Stomach (tissue), 4 donors: ENCODE measurements around the gene CAMK1.

Experiments used
- POLR2A ChIP-seq, 4 donors: fragments of 450-650 bp; IDR thresholded peaks; one replicate each; pipeline ENCODE4 v1.6.1; 2016; ENCODE audit warnings: antibody characterized with exemption in 4 of 4, control low read depth in 2 of 4, mild to moderate bottlenecking in 1 of 4, moderate library complexity in 1 of 4
- POLR2AphosphoS5 ChIP-seq, 3 donors: sonication (generic); formaldehyde crosslinking; IDR thresholded peaks; one replicate each; pipeline ENCODE4 v1.6.1; 2016; ENCODE audit warnings: antibody characterized with exemption in 3 of 3
- TF ChIP-seq, protein P1 (sequence below), 7 experiments: fragments of 450-650 bp in 4 of 7; fragments of 200-600 bp in 3 of 7; sonication (generic) in 3 of 7; IDR thresholded peaks; one replicate each; pipeline ENCODE4 v1.5.1; 2016 to 2019; ENCODE audit warnings: antibody characterized with exemption in 7 of 7, control low read depth in 2 of 7, mild to moderate bottlenecking in 1 of 7

DNA sequence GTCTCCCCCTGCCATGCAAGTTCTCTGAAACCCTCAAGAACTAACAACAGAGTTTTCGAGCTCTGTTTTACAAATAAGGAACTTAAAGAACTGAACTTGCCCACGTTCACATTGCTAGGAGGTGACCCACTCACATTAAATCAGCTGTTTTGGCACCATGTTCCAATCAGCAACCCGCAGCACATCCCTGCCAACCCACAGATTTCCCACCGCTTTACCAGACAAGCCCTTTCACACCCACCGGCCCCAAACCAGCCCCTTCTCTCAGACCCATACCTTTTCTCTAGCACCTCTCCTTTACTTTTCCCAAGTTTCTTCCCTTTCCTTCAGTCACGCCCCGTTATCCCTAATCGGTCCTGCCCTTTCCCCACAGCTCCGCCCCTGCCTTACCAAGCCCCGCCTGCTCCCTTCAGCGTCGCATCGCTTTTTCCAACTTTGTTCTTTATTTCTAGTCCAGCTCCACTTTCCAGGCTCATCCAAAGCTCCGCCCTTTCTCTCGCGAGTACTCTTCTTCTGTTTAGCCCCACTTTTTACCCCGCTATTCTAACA, 39.0 kb downstream of the CAMK1 start:
- TF ChIP-seq, protein P1, sequence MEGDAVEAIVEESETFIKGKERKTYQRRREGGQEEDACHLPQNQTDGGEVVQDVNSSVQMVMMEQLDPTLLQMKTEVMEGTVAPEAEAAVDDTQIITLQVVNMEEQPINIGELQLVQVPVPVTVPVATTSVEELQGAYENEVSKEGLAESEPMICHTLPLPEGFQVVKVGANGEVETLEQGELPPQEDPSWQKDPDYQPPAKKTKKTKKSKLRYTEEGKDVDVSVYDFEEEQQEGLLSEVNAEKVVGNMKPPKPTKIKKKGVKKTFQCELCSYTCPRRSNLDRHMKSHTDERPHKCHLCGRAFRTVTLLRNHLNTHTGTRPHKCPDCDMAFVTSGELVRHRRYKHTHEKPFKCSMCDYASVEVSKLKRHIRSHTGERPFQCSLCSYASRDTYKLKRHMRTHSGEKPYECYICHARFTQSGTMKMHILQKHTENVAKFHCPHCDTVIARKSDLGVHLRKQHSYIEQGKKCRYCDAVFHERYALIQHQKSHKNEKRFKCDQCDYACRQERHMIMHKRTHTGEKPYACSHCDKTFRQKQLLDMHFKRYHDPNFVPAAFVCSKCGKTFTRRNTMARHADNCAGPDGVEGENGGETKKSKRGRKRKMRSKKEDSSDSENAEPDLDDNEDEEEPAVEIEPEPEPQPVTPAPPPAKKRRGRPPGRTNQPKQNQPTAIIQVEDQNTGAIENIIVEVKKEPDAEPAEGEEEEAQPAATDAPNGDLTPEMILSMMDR (IDR thresholded peaks at IDR 0.05): peak in 2 of 7 experiments; percentile 11 to 19
- TF ChIP-seq POLR2AphosphoS5 (IDR thresholded peaks at IDR 0.05): no peak
- no peak for TF ChIP-seq POLR2A (IDR thresholded peaks at IDR 0.05)
